Dendritic cell treated with granulocyte-macrophage colony-stimulating factor and Interleukin-4, amounts not matched to agents 40 ng/mL and 50 ng/mL, for 4 days (primary cell): Measurements from ENCODE around the gene APOL4.
"Not testable (repeated sequence)": the region's sequence is repeated elsewhere in the genome, so short reads cannot be mapped to it uniquely, and the experiment has no call there.

ENCODE experiments used
- H3K27ac Mint-ChIP-seq: one replicate; pipeline ENCODE4 v1.8.0; 2022; ENCODE audit warnings: mild to moderate bottlenecking, mixed read lengths
- H3K27me3 Mint-ChIP-seq: one replicate; pipeline ENCODE4 v1.8.0; 2022; ENCODE audit warnings: mild to moderate bottlenecking, mixed read lengths
- H3K36me3 Mint-ChIP-seq: one replicate; pipeline ENCODE4 v1.8.0; 2022; ENCODE audit warnings: low read depth, mixed read lengths
- H3K4me1 Mint-ChIP-seq: one replicate; pipeline ENCODE4 v1.8.0; 2022; ENCODE audit warnings: low read depth, mixed read lengths
- H3K4me3 Mint-ChIP-seq: one replicate; pipeline ENCODE4 v1.8.0; 2022; ENCODE audit warnings: mild to moderate bottlenecking, moderate library complexity, mixed read lengths
- H3K9me3 Mint-ChIP-seq: one replicate; pipeline ENCODE4 v1.8.0; 2022; ENCODE audit warnings: mixed read lengths
- intact Hi-C: fragments of 100-400 bp; cut with micrococcal nuclease; formaldehyde crosslinking; loops from one replicate; pipeline ENCODE4 v1.15.0; 2022

The APOL4 gene

DNA sequence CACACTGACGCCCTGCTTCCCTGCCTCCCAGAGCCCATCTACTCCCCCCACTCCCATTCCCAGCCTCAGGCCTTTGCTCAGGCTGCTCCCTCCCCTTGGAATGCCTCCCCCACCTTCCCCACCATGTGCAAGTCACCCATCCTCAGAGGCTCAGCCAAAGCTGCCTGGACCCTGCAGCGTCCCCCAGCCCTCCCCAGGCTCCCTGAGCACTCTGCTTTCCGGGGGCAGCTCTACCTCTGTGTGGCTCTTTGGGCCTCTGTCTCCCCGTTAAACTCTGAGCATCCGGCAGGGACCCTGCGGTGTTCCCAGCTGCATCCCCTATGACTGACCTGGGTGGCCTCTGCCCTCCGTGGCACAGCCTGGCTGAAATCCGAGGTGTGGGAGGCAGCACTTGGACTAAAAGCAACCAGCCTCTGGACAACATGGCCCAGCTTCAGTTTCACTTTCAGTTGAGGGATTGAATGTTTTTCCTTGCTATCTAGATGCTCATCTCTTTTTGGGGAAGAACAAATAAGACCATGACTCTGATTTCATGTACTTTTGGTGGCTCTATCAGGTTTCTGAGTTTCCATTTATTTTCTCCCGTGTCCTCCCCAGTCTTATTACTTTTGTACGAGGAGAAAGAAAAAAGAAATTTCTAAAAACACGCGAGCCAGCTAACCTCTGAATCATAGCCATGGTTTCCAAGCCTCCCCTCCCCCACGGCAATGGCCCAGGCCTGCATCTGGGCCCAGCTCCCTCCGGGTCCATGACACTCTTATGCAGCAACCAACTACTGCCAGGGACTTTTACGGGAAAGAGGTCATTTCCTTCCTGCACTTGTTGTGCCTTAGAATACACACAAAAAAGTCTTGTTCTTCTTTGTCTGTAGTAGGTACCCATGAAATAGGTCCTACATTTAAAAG is 44.8 kb downstream of the APOL4 start:
- Mint-ChIP-seq H3K9me3 (no peaks in the 10 kb centered on the region), H3K4me3 (peak overlapping the region; percentile 87), H3K27ac (peak overlapping the region; percentile 97), H3K36me3 (peaks cover 7% of the 10 kb centered on the region), H3K4me1 (peaks cover 76% of the 10 kb centered on the region), H3K27me3 (no peaks in the 10 kb centered on the region)
- intact Hi-C loops, result loop anchor here (10.0 kb wide), 1 partner anchor 68 kb away; no protein-coding TSS in a partner anchor

GRCh38 chr22:36156119-36156514 is 45.5 kb downstream of the APOL4 start:
- Mint-ChIP-seq H3K27ac (peak overlapping the region; percentile 97), H3K9me3 (no peaks in the 10 kb centered on the region), H3K36me3 (peaks cover 7% of the 10 kb centered on the region), H3K4me1 (peaks cover 76% of the 10 kb centered on the region), H3K27me3 (no peaks in the 10 kb centered on the region), H3K4me3 (peak overlapping the region; percentile 87)
- intact Hi-C loops, result loop anchor here (10.0 kb wide), 1 partner anchor 69 kb away; no protein-coding TSS in a partner anchor

DNA sequence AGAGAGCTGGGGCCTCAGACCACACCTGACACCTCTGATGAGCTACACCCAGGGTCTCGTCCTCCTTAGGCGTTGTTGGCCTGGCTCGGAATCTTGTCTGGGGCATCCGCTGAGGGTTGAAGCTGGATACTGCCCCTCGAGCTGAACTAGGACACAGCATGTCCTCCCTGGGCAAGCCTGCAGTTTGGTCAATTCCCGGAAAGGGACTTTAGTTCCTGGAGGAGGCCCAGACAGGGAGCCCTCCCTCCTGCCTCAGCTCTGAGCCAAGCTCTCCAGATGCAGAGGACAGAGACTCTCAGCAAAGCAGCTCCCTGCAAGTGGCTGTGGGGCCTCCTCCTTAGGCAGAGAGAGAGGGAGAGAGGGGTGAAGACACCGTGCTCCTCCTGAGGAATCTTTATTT is 45.9 kb downstream of the APOL4 start:
- H3K9me3 Mint-ChIP-seq, result no peaks in the 10 kb centered on the region
- H3K27me3 Mint-ChIP-seq, result no peaks in the 10 kb centered on the region
- peak overlapping the region; percentile 97 for H3K27ac Mint-ChIP-seq
- H3K4me3 Mint-ChIP-seq, result peak overlapping the region; percentile 35
- peaks cover 7% of the 10 kb centered on the region for H3K36me3 Mint-ChIP-seq
- intact Hi-C loops, result loop anchor here (10.0 kb wide), 1 partner anchor 69 kb away; no protein-coding TSS in a partner anchor
- peaks cover 76% of the 10 kb centered on the region for H3K4me1 Mint-ChIP-seq

- Mint-ChIP-seq H3K27me3 (no peaks in the 10 kb centered on the region), H3K9me3 (no peaks in the 10 kb centered on the region), H3K27ac (peak overlapping the region; percentile 97), H3K4me3 (no peak overlapping the region), H3K36me3 (peaks cover 7% of the 10 kb centered on the region), H3K4me1 (peaks cover 76% of the 10 kb centered on the region)
- intact Hi-C loops, result loop anchor here (10.0 kb wide), 1 partner anchor 70 kb away; no protein-coding TSS in a partner anchor
These were observed 47.1 kb downstream of the APOL4 start for GRCh38 chr22:36154423-36154945.

DNA sequence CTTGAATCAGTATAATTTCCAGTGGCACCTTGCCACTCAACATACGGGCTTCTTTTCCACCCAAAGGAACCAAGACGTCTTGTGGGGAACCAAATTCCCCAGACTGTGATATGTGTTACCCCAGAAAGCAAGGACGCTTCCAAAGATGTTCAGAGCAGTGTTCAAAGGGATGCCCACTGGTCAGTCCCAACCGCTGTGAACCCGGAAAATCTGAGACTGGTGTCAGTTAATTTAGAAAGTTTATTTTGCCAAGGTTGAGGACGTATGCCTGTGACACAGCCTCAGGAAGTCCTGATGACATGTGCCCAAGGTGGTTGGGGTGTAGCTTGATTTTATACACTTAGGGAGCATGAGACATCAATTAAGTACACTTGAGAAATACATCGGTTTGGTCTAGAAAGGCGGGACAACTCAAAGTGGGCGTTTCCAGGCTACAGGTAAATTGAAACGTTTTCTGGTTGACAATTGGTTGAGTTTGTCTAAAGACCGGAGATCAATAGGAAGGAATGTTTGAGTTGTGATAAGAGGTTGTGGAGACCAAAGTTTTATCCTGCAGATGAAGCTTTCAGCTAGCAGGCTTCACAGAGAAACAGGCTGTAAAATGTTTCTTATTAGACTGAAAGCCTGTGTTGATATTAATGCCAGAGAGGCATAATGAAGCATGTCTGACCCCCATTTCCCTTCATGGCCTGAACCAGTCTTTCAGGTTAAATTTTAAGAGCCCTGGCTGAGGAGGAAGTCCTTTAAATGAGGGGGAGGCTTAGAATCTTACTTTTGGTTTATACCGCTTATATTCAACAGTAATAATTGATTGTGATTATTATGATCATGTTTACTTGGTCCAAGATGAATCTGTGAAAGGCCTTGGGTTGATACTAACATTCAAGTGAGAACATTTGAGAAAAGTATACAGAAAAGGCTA is 47.8 kb downstream of the APOL4 start:
- H3K36me3 Mint-ChIP-seq, result peaks cover 12% of the 10 kb centered on the region
- H3K27ac Mint-ChIP-seq, result no peak overlapping the region
- intact Hi-C loops, result loop anchor here (10.0 kb wide), 1 partner anchor 71 kb away; no protein-coding TSS in a partner anchor
- H3K4me1 Mint-ChIP-seq, result peaks cover 76% of the 10 kb centered on the region
- H3K27me3 Mint-ChIP-seq, result no peaks in the 10 kb centered on the region
- H3K4me3 Mint-ChIP-seq, result no peak overlapping the region
- H3K9me3 Mint-ChIP-seq, result no peaks in the 10 kb centered on the region

DNA sequence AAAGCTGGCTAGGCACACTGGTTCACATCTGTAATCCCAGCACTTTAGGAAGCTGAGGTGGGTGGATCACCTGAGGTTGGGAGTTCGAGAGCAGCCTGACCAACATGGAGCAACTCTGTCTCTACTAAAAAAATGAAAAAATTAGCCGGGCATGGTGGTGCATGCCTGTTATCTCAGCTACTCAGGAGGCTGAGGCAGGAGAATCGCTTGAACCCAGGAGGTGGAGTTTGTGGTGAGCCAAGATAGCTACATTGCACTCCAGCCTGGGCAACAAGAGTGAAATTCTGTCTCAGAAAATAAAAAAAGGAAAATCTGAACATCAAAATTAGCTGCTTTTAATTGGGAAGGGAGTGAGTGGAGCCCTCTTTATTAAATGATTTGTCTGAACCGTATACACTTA is 48.8 kb downstream of the APOL4 start:
- Mint-ChIP-seq H3K36me3 (peaks cover 22% of the 10 kb centered on the region), H3K4me1 (peaks cover 75% of the 10 kb centered on the region)
- not testable (repeated sequence) for H3K9me3 Mint-ChIP-seq, H3K27ac Mint-ChIP-seq, H3K4me3 Mint-ChIP-seq, H3K27me3 Mint-ChIP-seq
- intact Hi-C loops, result loop anchor here (10.0 kb wide), 1 partner anchor 72 kb away; no protein-coding TSS in a partner anchor

DNA sequence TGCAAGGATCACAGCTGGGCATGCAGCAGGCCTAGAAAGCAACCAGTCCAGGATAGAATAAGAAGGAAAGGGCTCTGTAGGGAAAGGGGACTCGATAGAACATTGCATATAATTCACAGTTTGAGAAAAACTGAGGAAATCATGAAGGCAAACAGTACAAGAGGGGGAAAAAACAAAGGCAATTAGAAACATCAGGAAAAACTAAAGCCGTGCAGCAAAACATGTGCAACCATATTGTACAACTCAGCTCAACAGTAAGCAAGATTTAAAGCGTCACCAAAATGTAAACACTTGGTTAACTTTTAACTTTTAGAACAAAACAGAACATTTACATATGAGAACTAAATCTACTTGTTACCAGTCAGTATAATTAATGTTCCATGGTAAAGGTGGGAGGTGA is 49.5 kb downstream of the APOL4 start:
- Mint-ChIP-seq H3K4me3 (no peak overlapping the region), H3K9me3 (no peaks in the 10 kb centered on the region), H3K4me1 (peaks cover 68% of the 10 kb centered on the region), H3K36me3 (peaks cover 29% of the 10 kb centered on the region), H3K27me3 (no peaks in the 10 kb centered on the region), H3K27ac (no peak overlapping the region)
- intact Hi-C loops, result loop anchor here (10.0 kb wide), 1 partner anchor 73 kb away; no protein-coding TSS in a partner anchor

DNA sequence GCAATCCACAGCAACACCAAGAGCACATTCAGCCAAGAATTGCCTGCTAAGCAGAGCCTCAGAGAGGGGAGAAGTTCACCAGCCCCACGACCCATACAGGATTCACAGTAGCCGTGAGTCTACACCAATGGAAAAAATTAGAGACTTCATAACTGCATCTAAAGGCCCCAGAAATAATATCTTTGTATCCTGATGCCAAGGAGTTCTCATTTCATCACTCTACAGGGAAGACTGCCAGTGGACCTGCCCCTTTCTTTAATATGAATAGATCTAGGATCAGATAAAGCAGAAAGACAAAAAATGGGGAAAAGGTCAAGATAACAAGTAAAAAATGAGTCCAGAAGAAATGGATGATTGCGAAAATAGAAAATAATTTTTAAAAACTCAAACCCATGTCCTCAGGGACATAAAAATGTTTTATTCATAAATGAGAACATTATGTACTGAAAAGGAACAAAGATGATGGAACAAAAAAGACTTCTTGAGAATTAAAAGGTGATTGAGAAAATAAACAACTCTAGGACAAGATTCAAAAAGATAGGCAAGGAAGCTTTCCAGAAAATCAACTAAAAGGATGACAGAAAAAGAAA is 50.5 kb downstream of the APOL4 start:
- Mint-ChIP-seq H3K27ac (no peak overlapping the region), H3K27me3 (no peaks in the 10 kb centered on the region), H3K36me3 (peaks cover 22% of the 10 kb centered on the region), H3K9me3 (no peaks in the 10 kb centered on the region), H3K4me1 (peaks cover 58% of the 10 kb centered on the region), H3K4me3 (no peak overlapping the region)
- intact Hi-C loops, result loop anchor here (10.0 kb wide), 1 partner anchor 74 kb away; no protein-coding TSS in a partner anchor

DNA sequence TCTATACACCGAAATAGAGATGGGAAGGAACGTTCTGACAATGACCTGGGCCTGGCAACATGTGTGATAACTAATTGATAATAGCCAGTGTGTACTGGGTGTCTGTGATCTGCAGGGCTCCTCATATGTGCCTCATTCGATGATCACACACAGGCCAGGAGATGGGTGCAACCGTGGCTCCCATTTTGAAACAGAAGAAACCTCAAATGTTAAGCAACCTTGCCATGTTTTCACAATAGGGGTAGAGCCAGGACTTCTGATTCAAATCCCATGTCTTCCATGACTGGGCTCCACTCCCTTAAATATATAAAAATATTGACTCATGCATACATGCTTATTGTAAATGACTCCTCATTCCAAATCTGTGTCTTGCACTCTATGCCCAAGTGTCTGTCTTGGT is 52.2 kb downstream of the APOL4 start:
- Mint-ChIP-seq H3K4me1 (peaks cover 54% of the 10 kb centered on the region), H3K27me3 (no peaks in the 10 kb centered on the region)

GRCh38 chr22:36148411-36148810 is 53.2 kb downstream of the APOL4 start:
- H3K9me3 Mint-ChIP-seq, result no peaks in the 10 kb centered on the region
- peak overlapping the region; percentile 12 for H3K27ac Mint-ChIP-seq
- peaks cover 53% of the 10 kb centered on the region for H3K4me1 Mint-ChIP-seq
- intact Hi-C loops, result no loop called here
- peaks cover 38% of the 10 kb centered on the region for H3K36me3 Mint-ChIP-seq
- no peaks in the 10 kb centered on the region for H3K27me3 Mint-ChIP-seq
- H3K4me3 Mint-ChIP-seq, result no peak overlapping the region

More for the DNA sequence above, 52.2 kb downstream of the APOL4 start:
- H3K27ac Mint-ChIP-seq, result no peak overlapping the region
- H3K36me3 Mint-ChIP-seq, result peaks cover 28% of the 10 kb centered on the region
- intact Hi-C loops, result no loop called here
- H3K4me3 Mint-ChIP-seq, result no peak overlapping the region
- H3K9me3 Mint-ChIP-seq, result no peaks in the 10 kb centered on the region

DNA sequence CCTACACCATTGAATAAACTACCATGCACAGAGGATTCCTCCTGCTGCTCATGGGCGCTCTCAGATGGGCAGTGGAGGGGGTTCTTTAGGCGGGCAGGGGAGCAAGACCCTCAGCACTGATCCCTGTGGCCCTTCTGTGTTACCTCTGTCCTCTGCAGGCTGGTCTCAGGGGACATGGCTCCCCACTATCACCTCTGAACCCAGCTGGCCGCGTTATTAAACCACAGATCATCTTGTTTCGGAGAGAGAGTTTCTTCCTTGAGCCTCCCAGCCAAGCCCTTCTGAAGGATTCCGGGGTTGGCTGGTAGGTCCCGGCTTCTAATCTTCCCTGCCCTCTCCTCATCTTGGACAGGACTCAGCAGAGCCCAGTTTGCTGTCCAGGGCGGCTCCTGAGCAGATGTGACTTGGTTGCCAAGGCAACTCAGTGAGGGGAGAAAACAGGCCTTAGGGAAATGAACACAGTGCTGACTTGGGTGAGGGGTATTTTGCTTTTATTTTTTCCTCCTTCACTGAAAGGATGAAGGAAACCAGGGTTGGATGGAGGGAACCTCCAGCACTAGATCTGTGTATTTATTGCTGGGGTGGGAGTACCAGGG is 54.3 kb downstream of the APOL4 start:
- no peaks in the 10 kb centered on the region for H3K27me3 Mint-ChIP-seq
- no peaks in the 10 kb centered on the region for H3K9me3 Mint-ChIP-seq
- peaks cover 49% of the 10 kb centered on the region for H3K36me3 Mint-ChIP-seq
- no peak overlapping the region for H3K27ac Mint-ChIP-seq
- no peak overlapping the region for H3K4me3 Mint-ChIP-seq
- H3K4me1 Mint-ChIP-seq, result peaks cover 53% of the 10 kb centered on the region
- intact Hi-C loops, result no loop called here

DNA sequence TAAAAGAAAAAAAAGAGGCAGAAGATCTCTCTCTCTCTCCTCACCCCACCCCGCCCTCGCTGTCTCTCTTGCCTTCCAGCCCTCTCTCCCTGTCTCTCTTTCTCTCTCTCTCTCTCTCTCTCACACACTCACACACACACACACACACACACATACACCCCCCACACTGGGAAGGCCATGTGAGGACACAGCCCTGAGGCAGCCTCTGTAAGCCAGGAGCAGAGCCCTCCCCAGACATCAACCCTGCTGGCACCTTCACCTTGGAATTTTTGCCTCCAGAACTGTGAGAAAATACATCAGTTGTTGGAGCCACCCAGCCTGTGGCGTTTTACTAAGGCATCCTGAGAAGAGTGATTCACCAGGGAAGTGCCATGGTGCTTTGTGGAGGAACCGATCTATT is 55.7 kb downstream of the APOL4 start:
- H3K27me3 Mint-ChIP-seq, result no peaks in the 10 kb centered on the region
- no peak overlapping the region for H3K4me3 Mint-ChIP-seq
- H3K36me3 Mint-ChIP-seq, result peaks cover 63% of the 10 kb centered on the region
- H3K27ac Mint-ChIP-seq, result peak overlapping the region; percentile 56
- H3K9me3 Mint-ChIP-seq, result no peaks in the 10 kb centered on the region
- intact Hi-C loops, result loop anchor here (1.0 kb wide), 1 partner anchor 34 kb away; no protein-coding TSS in a partner anchor
- peaks cover 42% of the 10 kb centered on the region for H3K4me1 Mint-ChIP-seq
